NCI-H2107 treated with DMSO at 0.1 percent for 48 hours (cell line): ENCODE measurements around the gene EPS8L3.
"Not testable (repeated sequence)": the region's sequence is repeated elsewhere in the genome, so short reads cannot be mapped to it uniquely, and the experiment has no call there.

ENCODE experiments used
- DNase-seq: peaks from one replicate; lab custom pipeline; 2025; ENCODE audit not compliant: unreplicated experiment; lab: John Stamatoyannopoulos, UW

Gene EPS8L3

GRCh38 chr1:109781806-109782205 lies 18.1 kb upstream of the EPS8L3 start:
- DNase-seq: no peak

- no peak for DNase-seq
Observed at GRCh38 chr1:109780982-109781381, 17.3 kb upstream of the EPS8L3 start.

GRCh38 chr1:109777980-109778625 lies 14.4 kb upstream of the EPS8L3 start:
- DNase-seq: no peak

- DNase-seq: no peak
Observed at GRCh38 chr1:109777436-109777835, 13.7 kb upstream of the EPS8L3 start.

- peak; percentile 61 for DNase-seq
Observed at GRCh38 chr1:109776911-109777310, 13.2 kb upstream of the EPS8L3 start.

GRCh38 chr1:109776206-109776835 lies 12.6 kb upstream of the EPS8L3 start:
- DNase-seq: no peak

GRCh38 chr1:109775398-109775797 lies 11.7 kb upstream of the EPS8L3 start:
- no peak for DNase-seq

GRCh38 chr1:109773900-109774485 lies 10.3 kb upstream of the EPS8L3 start:
- no peak for DNase-seq

GRCh38 chr1:109773203-109773899 lies 9.6 kb upstream of the EPS8L3 start:
- DNase-seq: peak; percentile 91

- no peak for DNase-seq
Observed at GRCh38 chr1:109772658-109773202, 9.0 kb upstream of the EPS8L3 start.

GRCh38 chr1:109771712-109772657 lies 8.3 kb upstream of the EPS8L3 start:
- DNase-seq: no peak

- no peak for DNase-seq
Observed at GRCh38 chr1:109770331-109771095, 6.8 kb upstream of the EPS8L3 start.

GRCh38 chr1:109769330-109770078 lies 5.8 kb upstream of the EPS8L3 start:
- no peak for DNase-seq

GRCh38 chr1:109768820-109769219 lies 5.1 kb upstream of the EPS8L3 start:
- no peak for DNase-seq

- DNase-seq: no peak
Observed at GRCh38 chr1:109768335-109768650, 4.6 kb upstream of the EPS8L3 start.

GRCh38 chr1:109767637-109768334 lies 4.1 kb upstream of the EPS8L3 start:
- no peak for DNase-seq

GRCh38 chr1:109766991-109767636 lies 3.4 kb upstream of the EPS8L3 start:
- DNase-seq: not testable (repeated sequence)
